ENCODE measurements around the gene SLC9C1.
"Not testable (repeated sequence)": the region's sequence is repeated elsewhere in the genome, so short reads cannot be mapped to it uniquely, and the experiment has no call there.

The SLC9C1 gene

GRCh38 chr3:112197131-112197530 is 96.9 kb downstream of the SLC9C1 start:
- H3K9ac ChIP-seq (ENCODE audit: low read depth, low read length) = no peak overlapping the region
- ATAC-seq (ENCODE audit: insufficient read depth, low read depth) (no peak), DNase-seq (no peak)
- no peaks in the 10 kb centered on the region for H4K20me1 ChIP-seq (ENCODE audit: insufficient read depth, low read length)
- no peak overlapping the region for H3K4me3 ChIP-seq (ENCODE audit: low read depth in 1 of 2, low read length in 2 of 2)
- no peak for TF ChIP-seq EZH2 (IDR thresholded peaks at IDR 0.05; ENCODE audit: borderline replicate concordance, low read depth, low read length, severe bottlenecking)
- TF ChIP-seq CTCF (IDR thresholded peaks at IDR 0.05; ENCODE audit: borderline replicate concordance, extremely low read depth, low read length, poor library complexity, severe bottlenecking) = no peak
- no peaks in the 10 kb centered on the region for H3K4me1 ChIP-seq (ENCODE audit: insufficient read depth, low read length)
- H3K36me3 ChIP-seq (ENCODE audit: insufficient read depth, low read length) = no peaks in the 10 kb centered on the region
- H3K4me2 ChIP-seq (ENCODE audit: insufficient read depth, low read length) = no peak overlapping the region
- H3K27me3 ChIP-seq (ENCODE audit: insufficient read depth, low read length, poor library complexity) = no peaks in the 10 kb centered on the region
- H2AFZ ChIP-seq (ENCODE audit: low read depth, low read length) = no peak overlapping the region
- no peaks in the 10 kb centered on the region for H3K9me3 ChIP-seq (ENCODE audit: insufficient read depth, low read length, severe bottlenecking)
- no peak overlapping the region for H3K27ac ChIP-seq (ENCODE audit: low read length)
- H3K79me2 ChIP-seq (ENCODE audit: insufficient read depth, low read length) = no peaks in the 10 kb centered on the region

GRCh38 chr3:112187300-112187699 is 106.7 kb downstream of the SLC9C1 start:
- Histone ChIP-seq H3K79me2 (ENCODE audit: insufficient read depth, low read length) (no peaks in the 10 kb centered on the region), H3K27ac (ENCODE audit: low read length) (no peak overlapping the region), H3K9ac (ENCODE audit: low read depth, low read length) (no peak overlapping the region), H2AFZ (ENCODE audit: low read depth, low read length) (no peak overlapping the region), H3K27me3 (ENCODE audit: insufficient read depth, low read length, poor library complexity) (no peaks in the 10 kb centered on the region), H3K4me2 (ENCODE audit: insufficient read depth, low read length) (no peak overlapping the region), H3K4me3 (ENCODE audit: low read depth in 1 of 2, low read length in 2 of 2) (no peak overlapping the region), H4K20me1 (ENCODE audit: insufficient read depth, low read length) (no peaks in the 10 kb centered on the region), H3K9me3 (ENCODE audit: insufficient read depth, low read length, severe bottlenecking) (no peaks in the 10 kb centered on the region), H3K4me1 (ENCODE audit: insufficient read depth, low read length) (no peaks in the 10 kb centered on the region), H3K36me3 (ENCODE audit: insufficient read depth, low read length) (no peaks in the 10 kb centered on the region)
- TF ChIP-seq EZH2 (IDR thresholded peaks at IDR 0.05; ENCODE audit: borderline replicate concordance, low read depth, low read length, severe bottlenecking) = no peak
- no peak for TF ChIP-seq CTCF (IDR thresholded peaks at IDR 0.05; ENCODE audit: borderline replicate concordance, extremely low read depth, low read length, poor library complexity, severe bottlenecking)
- DNase-seq (no peak), ATAC-seq (ENCODE audit: insufficient read depth, low read depth) (no peak)

- not testable (repeated sequence) for H3K4me1 ChIP-seq (ENCODE audit: insufficient read depth, low read length); DNase-seq; H3K27me3 ChIP-seq (ENCODE audit: insufficient read depth, low read length, poor library complexity); H4K20me1 ChIP-seq (ENCODE audit: insufficient read depth, low read length); H3K36me3 ChIP-seq (ENCODE audit: insufficient read depth, low read length); H3K4me2 ChIP-seq (ENCODE audit: insufficient read depth, low read length); H3K79me2 ChIP-seq (ENCODE audit: insufficient read depth, low read length); H3K4me3 ChIP-seq (ENCODE audit: low read depth in 1 of 2, low read length in 2 of 2); H3K9ac ChIP-seq (ENCODE audit: low read depth, low read length); H3K9me3 ChIP-seq (ENCODE audit: insufficient read depth, low read length, severe bottlenecking); H3K27ac ChIP-seq (ENCODE audit: low read length); H2AFZ ChIP-seq (ENCODE audit: low read depth, low read length); ATAC-seq (ENCODE audit: insufficient read depth, low read depth)
These were observed 108.5 kb downstream of the SLC9C1 start for GRCh38 chr3:112185423-112186035.

- ATAC-seq (ENCODE audit: insufficient read depth, low read depth) (no peak), DNase-seq (no peak)
- no peaks in the 10 kb centered on the region for H3K27me3 ChIP-seq (ENCODE audit: insufficient read depth, low read length, poor library complexity)
- no peaks in the 10 kb centered on the region for H3K9me3 ChIP-seq (ENCODE audit: insufficient read depth, low read length, severe bottlenecking)
- no peak overlapping the region for H3K9ac ChIP-seq (ENCODE audit: low read depth, low read length)
- no peak overlapping the region for H3K27ac ChIP-seq (ENCODE audit: low read length)
- no peak overlapping the region for H2AFZ ChIP-seq (ENCODE audit: low read depth, low read length)
- no peaks in the 10 kb centered on the region for H3K4me1 ChIP-seq (ENCODE audit: insufficient read depth, low read length)
- no peaks in the 10 kb centered on the region for H4K20me1 ChIP-seq (ENCODE audit: insufficient read depth, low read length)
- TF ChIP-seq EZH2 (IDR thresholded peaks at IDR 0.05; ENCODE audit: borderline replicate concordance, low read depth, low read length, severe bottlenecking) (no peak), CTCF (IDR thresholded peaks at IDR 0.05; ENCODE audit: borderline replicate concordance, extremely low read depth, low read length, poor library complexity, severe bottlenecking) (no peak)
- no peak overlapping the region for H3K4me3 ChIP-seq (ENCODE audit: low read depth in 1 of 2, low read length in 2 of 2)
- no peaks in the 10 kb centered on the region for H3K36me3 ChIP-seq (ENCODE audit: insufficient read depth, low read length)
- no peaks in the 10 kb centered on the region for H3K79me2 ChIP-seq (ENCODE audit: insufficient read depth, low read length)
- H3K4me2 ChIP-seq (ENCODE audit: insufficient read depth, low read length) = no peak overlapping the region
These were observed 118.4 kb downstream of the SLC9C1 start for GRCh38 chr3:112175646-112176045.
